Activated naive CD8-positive, alpha-beta T cell treated with anti-CD3 and anti-CD28 coated beads, Interleukin-2, amount 10 ng/mL, durations not matched to agents 7 days and 5 days (primary cell): ENCODE results near the gene RPL22. TPM values are rescaled to one million over a fixed set of nuclear protein-coding genes. Genes with fewer than 3 reads are reported as not detected.

ENCODE experiments used
- ATAC-seq: fragments of 150-1000 bp; cut with Tn5 transposase; one replicate; pipeline ENCODE4 v1.10.0; 2021; ENCODE audit warnings: low read depth, moderate library complexity
- POLR2A ChIA-PET: fragments of 350-600 bp; sonication (Branson Sonifier 250); formaldehyde crosslinking; loops from one replicate; lab custom pipeline; 2021; ENCODE audit warnings: antibody characterized with exemption; lab: Charles Lee
- DNase-seq: peaks from one replicate; pipeline ENCODE4 v3.0.0; 2021
- H3K27ac Mint-ChIP-seq: one replicate; pipeline ENCODE4 v1.8.0; 2022; ENCODE audit warnings: mild to moderate bottlenecking, mixed read lengths
- H3K27me3 Mint-ChIP-seq: one replicate; pipeline ENCODE4 v1.8.0; 2022; ENCODE audit warnings: mild to moderate bottlenecking, moderate library complexity, mixed read lengths
- H3K36me3 Mint-ChIP-seq: one replicate; pipeline ENCODE4 v1.8.0; 2021; ENCODE audit warnings: mild to moderate bottlenecking, mixed read lengths
- H3K4me1 Mint-ChIP-seq: one replicate; pipeline ENCODE4 v1.8.0; 2021; ENCODE audit warnings: mixed read lengths
- H3K4me3 Mint-ChIP-seq: one replicate; pipeline ENCODE4 v1.8.0; 2022; ENCODE audit warnings: mild to moderate bottlenecking, moderate library complexity, mixed read lengths
- H3K9me3 Mint-ChIP-seq: one replicate; pipeline ENCODE4 v1.8.0; 2021; ENCODE audit warnings: mixed read lengths
- total RNA-seq, 2 experiments: library from RNA; stranded (reverse); gene quantifications; one replicate each; pipeline ENCODE4 v1.2.3, GENCODE V29; 2021

Gene RPL22
- total RNA-seq, 2 experiments from 2014 or later, result 309 to 343 TPM

- DNase-seq, result no peak
- H3K27me3 Mint-ChIP-seq, result peaks cover 64% of the 10 kb centered on the region
- no peak for ATAC-seq
- no peak overlapping the region for H3K27ac Mint-ChIP-seq
- H3K4me1 Mint-ChIP-seq, result peaks cover 13% of the 10 kb centered on the region
- H3K4me3 Mint-ChIP-seq, result peak overlapping the region; percentile 29
- H3K9me3 Mint-ChIP-seq, result no peaks in the 10 kb centered on the region
- H3K36me3 Mint-ChIP-seq, result no peaks in the 10 kb centered on the region
- POLR2A ChIA-PET, result no interaction called here
Observed at GRCh38 chr1:6241107-6241886, 41.9 kb upstream of the RPL22 start.

DNA sequence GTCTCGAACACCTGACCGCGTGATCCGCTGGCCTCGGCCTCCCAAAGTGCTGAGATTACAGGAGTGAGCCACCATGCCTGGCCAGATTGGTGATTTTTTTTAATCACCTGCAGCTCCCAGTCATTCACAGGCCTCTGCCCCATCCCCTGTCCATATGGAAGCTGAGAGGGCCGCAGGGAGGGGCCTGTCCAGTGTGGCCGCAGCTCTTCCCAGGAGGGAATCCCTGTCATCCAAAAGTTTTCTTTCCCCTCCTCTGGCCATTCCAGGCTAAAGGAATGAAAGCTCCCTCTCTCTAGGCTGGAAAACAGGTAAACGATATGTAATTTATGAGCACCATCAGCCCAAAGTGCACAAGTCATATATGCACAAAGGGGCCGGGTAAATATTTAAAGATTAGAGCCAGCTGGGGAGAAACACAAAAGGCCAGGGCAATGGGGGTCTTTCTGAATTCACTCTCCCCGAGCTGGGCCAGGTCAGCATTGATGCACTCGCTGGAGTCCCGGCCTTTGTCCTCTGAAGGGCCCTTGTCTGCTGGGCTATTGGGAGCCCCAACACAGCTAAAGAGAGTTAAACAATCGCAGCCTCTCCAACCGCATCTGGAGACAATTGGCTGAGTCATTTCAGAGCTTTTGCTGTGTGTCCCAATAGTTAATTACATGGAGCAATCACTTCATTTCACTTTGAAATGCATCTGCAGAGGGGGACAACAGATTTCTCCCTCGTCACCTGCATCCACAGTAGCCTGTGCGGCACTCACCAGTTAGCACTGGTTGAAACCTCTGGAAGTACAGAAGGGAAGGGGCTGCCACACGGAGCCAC is 40.8 kb upstream of the RPL22 start:
- Mint-ChIP-seq H3K9me3 (no peaks in the 10 kb centered on the region), H3K4me3 (no peak overlapping the region), H3K27me3 (peaks cover 60% of the 10 kb centered on the region), H3K27ac (no peak overlapping the region), H3K4me1 (peaks cover 15% of the 10 kb centered on the region), H3K36me3 (no peaks in the 10 kb centered on the region)
- no peak for ATAC-seq
- no peak for DNase-seq
- POLR2A ChIA-PET, result no interaction called here

GRCh38 chr1:6239213-6239752 is 39.9 kb upstream of the RPL22 start:
- Mint-ChIP-seq H3K4me1 (peaks cover 16% of the 10 kb centered on the region), H3K27ac (no peak overlapping the region), H3K4me3 (no peak overlapping the region), H3K9me3 (no peaks in the 10 kb centered on the region), H3K27me3 (peaks cover 54% of the 10 kb centered on the region), H3K36me3 (no peaks in the 10 kb centered on the region)
- POLR2A ChIA-PET, result no interaction called here
- ATAC-seq (no peak), DNase-seq (no peak)

- H3K9me3 Mint-ChIP-seq, result no peaks in the 10 kb centered on the region
- POLR2A ChIA-PET, result interaction anchor here (0.6 to 0.8 kb wide), 3 partner anchors 38 to 122 kb away, joined by 3 read pairs; no protein-coding TSS in a partner anchor
Observed at GRCh38 chr1:6237093-6237492, 37.7 kb upstream of the RPL22 start.

GRCh38 chr1:6235296-6235677 is 35.9 kb upstream of the RPL22 start:
- POLR2A ChIA-PET, result interaction anchor here (0.6 to 1.5 kb wide), 7 partner anchors 11 to 245 kb away, joined by 3 to 4 read pairs (median 3); partner anchors contain the start of gene ACOT7
- Mint-ChIP-seq H3K9me3 (no peaks in the 10 kb centered on the region), H3K27ac (peak overlapping the region; percentile 81), H3K4me3 (peak overlapping the region; percentile 92), H3K4me1 (peaks cover 19% of the 10 kb centered on the region), H3K27me3 (peaks cover 23% of the 10 kb centered on the region), H3K36me3 (peaks cover 6% of the 10 kb centered on the region)
- DNase-seq (peak; percentile 53), ATAC-seq (peak; percentile 6)

More at GRCh38 chr1:6237093-6237492, 37.7 kb upstream of the RPL22 start:
- DNase-seq (no peak), ATAC-seq (no peak)
- Mint-ChIP-seq H3K4me1 (peaks cover 23% of the 10 kb centered on the region), H3K36me3 (peaks cover 6% of the 10 kb centered on the region), H3K27me3 (peaks cover 38% of the 10 kb centered on the region), H3K4me3 (peak overlapping the region; percentile 25), H3K27ac (no peak overlapping the region)

GRCh38 chr1:6234502-6235295 is 35.3 kb upstream of the RPL22 start:
- H3K4me3 Mint-ChIP-seq, result peak overlapping the region; percentile 92
- H3K27ac Mint-ChIP-seq, result peak overlapping the region; percentile 34
- ATAC-seq (no peak), DNase-seq (no peak)
- peaks cover 18% of the 10 kb centered on the region for H3K27me3 Mint-ChIP-seq
- H3K9me3 Mint-ChIP-seq, result no peaks in the 10 kb centered on the region
- H3K4me1 Mint-ChIP-seq, result peaks cover 19% of the 10 kb centered on the region
- POLR2A ChIA-PET, result interaction anchor here (0.6 to 1.5 kb wide), 5 partner anchors 10 to 244 kb away, joined by 3 to 4 read pairs (median 3); partner anchors contain the start of gene ACOT7
- H3K36me3 Mint-ChIP-seq, result peaks cover 6% of the 10 kb centered on the region

DNA sequence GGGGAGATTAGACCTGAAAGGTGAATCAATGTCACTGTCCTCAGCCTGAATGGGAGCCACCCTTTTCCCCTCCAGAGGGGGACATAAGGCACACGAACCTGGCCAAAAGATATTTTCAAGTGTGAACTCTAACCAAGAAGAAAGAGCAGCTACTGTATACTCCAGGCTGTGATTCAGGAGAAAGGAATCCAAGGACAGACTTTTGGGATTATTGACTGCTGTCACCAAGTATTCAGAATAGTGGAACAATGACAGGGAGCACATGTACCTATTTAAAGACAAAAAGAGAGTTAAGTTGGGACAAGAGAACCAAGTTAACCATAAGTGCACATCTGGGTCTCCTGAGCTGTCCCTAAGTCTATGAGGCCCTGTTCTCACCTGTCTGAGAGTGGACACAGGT is 34.0 kb upstream of the RPL22 start:
- H3K27me3 Mint-ChIP-seq, result peaks cover 4% of the 10 kb centered on the region
- no peaks in the 10 kb centered on the region for H3K9me3 Mint-ChIP-seq
- no peak overlapping the region for H3K27ac Mint-ChIP-seq
- peaks cover 6% of the 10 kb centered on the region for H3K36me3 Mint-ChIP-seq
- ATAC-seq (no peak), DNase-seq (no peak)
- peaks cover 12% of the 10 kb centered on the region for H3K4me1 Mint-ChIP-seq
- H3K4me3 Mint-ChIP-seq, result no peak overlapping the region
- POLR2A ChIA-PET, result interaction anchor here (0.7 kb wide), 1 partner anchor 27 kb away, joined by 3 read pairs; no protein-coding TSS in a partner anchor

DNA sequence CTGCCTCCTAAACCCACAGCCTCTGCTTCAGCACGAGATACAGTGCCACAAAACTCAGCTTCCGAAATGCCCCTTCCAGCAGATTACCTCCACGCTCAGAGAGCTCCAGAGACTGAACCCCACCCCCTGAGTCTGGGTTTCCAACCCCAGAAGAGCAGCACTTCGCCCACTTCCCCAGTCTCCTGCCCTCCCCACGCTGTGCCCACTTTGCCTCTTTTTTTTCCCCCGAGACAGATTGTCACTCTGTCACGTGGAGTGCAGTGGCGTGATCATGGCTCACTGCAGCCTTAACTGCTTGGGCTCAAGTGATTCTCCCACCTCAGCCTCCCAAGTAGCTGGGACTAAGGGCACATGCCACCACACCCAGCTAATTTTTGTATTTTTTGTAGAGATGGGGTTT is 26.3 kb upstream of the RPL22 start:
- DNase-seq (no peak), ATAC-seq (no peak)
- peaks cover 8% of the 10 kb centered on the region for H3K36me3 Mint-ChIP-seq
- no peak overlapping the region for H3K27ac Mint-ChIP-seq
- H3K4me1 Mint-ChIP-seq, result peaks cover 2% of the 10 kb centered on the region
- no peak overlapping the region for H3K4me3 Mint-ChIP-seq
- no peaks in the 10 kb centered on the region for H3K9me3 Mint-ChIP-seq
- H3K27me3 Mint-ChIP-seq, result no peaks in the 10 kb centered on the region
- POLR2A ChIA-PET, result no interaction called here

DNA sequence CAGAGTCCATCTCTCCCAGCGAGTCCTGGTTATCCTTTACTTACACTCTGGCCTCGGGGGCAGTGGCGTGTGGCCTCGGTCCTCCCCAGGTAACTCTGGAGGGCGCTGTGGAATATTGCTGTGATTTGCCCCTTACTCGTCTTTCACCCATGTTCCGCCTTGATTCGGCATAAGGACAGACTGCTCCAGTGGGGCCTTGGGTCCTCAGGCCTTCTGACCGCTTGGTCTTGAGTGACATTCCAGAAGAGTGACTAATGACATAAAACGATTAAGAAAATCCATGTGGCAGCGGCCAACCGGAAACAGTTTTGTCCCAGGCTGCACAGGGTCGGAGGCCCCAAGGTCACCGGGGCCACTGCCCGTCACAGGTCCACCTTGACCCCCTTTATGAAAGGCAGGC is 25.3 kb upstream of the RPL22 start:
- H3K27ac Mint-ChIP-seq, result no peak overlapping the region
- DNase-seq, result no peak
- H3K4me3 Mint-ChIP-seq, result no peak overlapping the region
- H3K9me3 Mint-ChIP-seq, result no peaks in the 10 kb centered on the region
- POLR2A ChIA-PET, result interaction anchor here (1.2 kb wide), 1 partner anchor 10 kb away, joined by 4 read pairs; no protein-coding TSS in a partner anchor
- no peaks in the 10 kb centered on the region for H3K27me3 Mint-ChIP-seq
- peaks cover 8% of the 10 kb centered on the region for H3K36me3 Mint-ChIP-seq
- peaks cover 2% of the 10 kb centered on the region for H3K4me1 Mint-ChIP-seq
- no peak for ATAC-seq

- no peaks in the 10 kb centered on the region for H3K27me3 Mint-ChIP-seq
- POLR2A ChIA-PET, result interaction anchor here (1.2 kb wide), 1 partner anchor 11 kb away, joined by 4 read pairs; no protein-coding TSS in a partner anchor
- ATAC-seq, result no peak
- no peaks in the 10 kb centered on the region for H3K9me3 Mint-ChIP-seq
- H3K27ac Mint-ChIP-seq, result no peak overlapping the region
- no peak for DNase-seq
- no peak overlapping the region for H3K4me3 Mint-ChIP-seq
- peaks cover 8% of the 10 kb centered on the region for H3K36me3 Mint-ChIP-seq
- H3K4me1 Mint-ChIP-seq, result peaks cover 2% of the 10 kb centered on the region
Observed at GRCh38 chr1:6223617-6224016, 24.2 kb upstream of the RPL22 start.

GRCh38 chr1:6222636-6223035 is 23.2 kb upstream of the RPL22 start:
- ATAC-seq, result no peak
- no peaks in the 10 kb centered on the region for H3K9me3 Mint-ChIP-seq
- no peaks in the 10 kb centered on the region for H3K27me3 Mint-ChIP-seq
- no peak overlapping the region for H3K27ac Mint-ChIP-seq
- POLR2A ChIA-PET, result interaction anchor here (0.9 kb wide), 1 partner anchor 12 kb away, joined by 3 read pairs; no protein-coding TSS in a partner anchor
- DNase-seq, result no peak
- peaks cover 8% of the 10 kb centered on the region for H3K36me3 Mint-ChIP-seq
- peaks cover 2% of the 10 kb centered on the region for H3K4me1 Mint-ChIP-seq
- no peak overlapping the region for H3K4me3 Mint-ChIP-seq

DNA sequence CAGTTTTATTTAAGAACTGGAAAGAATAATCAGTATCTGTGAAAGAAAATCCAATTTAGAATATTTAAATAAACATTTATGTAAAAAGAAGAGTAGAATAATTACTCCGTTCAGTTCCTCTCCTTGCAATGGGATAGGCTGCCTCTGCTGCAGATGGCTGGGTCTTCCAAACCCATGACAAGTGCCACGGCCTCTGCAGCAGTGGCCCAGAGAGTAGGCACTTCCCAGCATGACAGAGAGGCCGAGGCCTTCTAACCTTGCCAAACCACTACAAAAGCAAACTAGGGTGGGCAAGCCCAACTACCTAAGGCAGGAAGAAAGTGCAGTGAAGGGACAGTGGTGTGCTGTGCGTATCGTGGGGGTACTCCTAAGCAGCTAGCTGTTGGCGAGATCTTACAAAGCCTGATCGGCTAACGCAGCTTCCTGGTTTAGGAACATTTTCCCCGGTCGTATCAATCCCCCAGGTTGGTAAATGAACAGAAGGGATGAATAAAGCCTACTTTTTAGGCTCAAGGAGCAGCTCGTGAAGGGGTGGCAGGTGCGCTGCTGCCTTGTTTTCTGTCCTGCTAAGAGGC is 21.9 kb upstream of the RPL22 start:
- no peak overlapping the region for H3K4me3 Mint-ChIP-seq
- no peaks in the 10 kb centered on the region for H3K27me3 Mint-ChIP-seq
- DNase-seq (no peak), ATAC-seq (no peak)
- no peak overlapping the region for H3K27ac Mint-ChIP-seq
- POLR2A ChIA-PET, result no interaction called here
- H3K4me1 Mint-ChIP-seq, result peaks cover under 1% of the 10 kb centered on the region
- peaks cover 6% of the 10 kb centered on the region for H3K36me3 Mint-ChIP-seq
- no peaks in the 10 kb centered on the region for H3K9me3 Mint-ChIP-seq
